Bone marrow (tissue), 2 donors: ENCODE data around the gene IRX1.

ENCODE experiments used
- DNase-seq, 2 donors: peaks; one replicate each; lab custom pipeline; 2025; lab: John Stamatoyannopoulos, UW

Gene IRX1

DNA sequence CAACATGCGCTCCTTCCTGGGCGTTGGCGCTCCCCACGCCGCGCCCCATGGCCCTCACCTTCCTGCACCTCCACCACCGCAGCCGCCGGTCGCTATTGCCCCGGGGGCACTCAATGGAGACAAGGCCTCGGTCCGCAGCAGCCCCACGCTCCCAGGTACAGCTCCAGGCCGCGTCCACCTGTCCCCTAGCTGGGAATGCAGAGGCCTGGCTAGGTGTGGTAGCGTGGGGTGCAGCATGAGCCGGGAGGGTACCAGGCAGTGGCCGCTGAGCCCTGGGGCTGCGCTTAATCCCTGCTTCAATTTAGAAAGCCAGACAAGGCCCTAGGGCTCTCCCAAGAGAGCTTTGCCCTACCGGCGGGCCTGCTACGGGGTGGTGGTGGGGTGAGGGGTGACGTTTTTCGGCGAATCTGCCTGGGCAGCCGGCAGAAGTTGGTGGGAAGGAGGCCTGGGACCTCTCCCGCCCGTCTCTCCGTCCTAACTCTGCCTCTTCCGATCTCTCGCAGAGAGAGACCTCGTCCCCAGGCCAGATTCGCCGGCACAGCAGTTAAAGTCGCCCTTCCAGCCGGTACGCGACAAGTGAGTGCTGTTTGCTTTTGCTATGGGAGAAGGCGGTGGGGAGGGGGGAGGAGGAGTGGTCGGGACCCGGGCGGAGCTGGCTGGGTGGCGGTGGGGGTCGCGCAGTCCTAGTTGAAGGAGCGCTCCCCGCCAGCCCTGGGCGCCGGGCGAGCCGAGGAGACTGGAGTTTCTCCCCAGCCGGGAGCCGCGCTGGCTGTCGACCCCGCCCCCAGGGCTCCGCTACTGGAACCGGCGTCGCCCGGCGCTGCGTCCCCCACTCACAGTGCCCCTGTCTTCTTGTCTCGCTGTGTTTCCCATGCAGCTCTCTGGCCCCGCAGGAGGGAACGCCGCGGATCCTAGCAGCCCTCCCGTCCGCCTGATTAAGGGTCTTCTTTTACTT lies 4.8 kb downstream of the IRX1 start:
- DNase-seq, result no peak

DNA sequence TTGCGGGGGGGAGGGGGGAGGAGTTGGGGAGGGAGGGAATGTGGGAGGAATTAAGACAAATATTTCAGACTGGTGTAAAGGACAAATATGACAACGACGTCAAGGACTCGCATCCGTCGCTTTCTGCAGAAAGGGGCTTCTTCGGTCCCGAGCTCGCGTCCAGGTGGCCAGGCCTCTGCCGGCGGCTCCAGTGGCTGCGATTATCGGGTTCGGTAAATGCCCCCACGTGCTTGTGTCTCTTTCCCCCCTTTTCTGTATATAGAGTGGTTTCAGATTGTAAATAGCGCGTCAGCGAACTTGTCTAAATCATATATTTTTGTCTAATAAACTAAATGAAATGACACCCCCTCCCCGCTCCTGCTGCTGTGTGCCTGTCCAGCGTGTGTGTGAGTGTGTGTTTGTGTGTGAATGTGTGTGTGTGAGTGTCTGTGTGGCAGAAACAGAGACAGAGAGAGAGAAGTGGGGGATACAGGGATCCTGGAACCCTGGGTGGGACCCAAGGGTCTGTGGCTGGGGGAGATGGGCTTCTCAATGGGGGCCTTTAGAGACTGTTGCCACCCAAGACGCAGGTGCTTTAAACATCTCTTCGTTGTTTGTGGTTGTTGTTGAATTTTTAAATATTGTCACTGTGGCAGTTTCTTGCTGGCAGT lies 5.6 kb downstream of the IRX1 start:
- no peak for DNase-seq

DNA sequence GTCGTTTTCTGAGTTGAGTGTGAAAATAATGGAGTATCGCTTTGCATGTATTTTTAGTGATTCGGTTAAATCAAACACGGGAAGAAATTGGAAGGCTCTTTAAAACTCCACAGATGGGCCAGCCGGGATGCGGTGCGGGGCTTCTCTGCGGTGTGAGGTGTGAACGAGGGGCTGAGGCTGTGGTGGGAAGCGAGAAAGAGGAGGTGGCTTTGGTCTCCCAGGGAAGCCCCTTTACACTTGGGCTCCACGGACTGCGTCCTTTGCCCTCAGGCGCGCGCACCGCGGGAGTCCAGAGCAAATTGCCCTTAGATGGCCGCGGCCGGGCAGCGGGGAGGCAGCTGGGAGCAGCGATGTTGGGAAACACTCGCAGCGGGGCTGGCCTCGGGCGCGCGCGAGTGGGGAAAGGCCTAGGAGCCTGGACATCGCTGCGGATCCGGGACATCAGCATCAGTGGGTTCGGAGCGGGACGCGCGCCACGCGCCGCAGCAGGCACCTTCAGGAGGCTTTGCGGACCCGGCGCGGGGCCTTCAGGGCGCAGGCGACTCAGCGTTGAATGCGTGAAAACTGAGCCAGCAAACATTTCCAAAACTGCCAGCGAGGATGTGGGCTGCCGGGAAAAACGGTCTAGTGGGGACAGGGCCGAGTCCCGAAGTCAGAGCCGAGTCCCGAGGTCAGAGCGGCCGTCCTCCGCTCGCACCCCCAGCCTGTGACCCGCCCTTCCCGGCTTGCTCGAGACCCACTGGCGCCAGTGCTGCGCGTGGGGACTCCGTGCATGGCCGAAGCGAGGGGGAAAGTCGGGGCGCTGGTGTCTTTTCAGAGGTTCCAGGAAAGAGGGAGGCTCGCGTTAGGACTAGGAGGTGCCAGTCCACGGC lies 6.5 kb downstream of the IRX1 start:
- no peak for DNase-seq

DNA sequence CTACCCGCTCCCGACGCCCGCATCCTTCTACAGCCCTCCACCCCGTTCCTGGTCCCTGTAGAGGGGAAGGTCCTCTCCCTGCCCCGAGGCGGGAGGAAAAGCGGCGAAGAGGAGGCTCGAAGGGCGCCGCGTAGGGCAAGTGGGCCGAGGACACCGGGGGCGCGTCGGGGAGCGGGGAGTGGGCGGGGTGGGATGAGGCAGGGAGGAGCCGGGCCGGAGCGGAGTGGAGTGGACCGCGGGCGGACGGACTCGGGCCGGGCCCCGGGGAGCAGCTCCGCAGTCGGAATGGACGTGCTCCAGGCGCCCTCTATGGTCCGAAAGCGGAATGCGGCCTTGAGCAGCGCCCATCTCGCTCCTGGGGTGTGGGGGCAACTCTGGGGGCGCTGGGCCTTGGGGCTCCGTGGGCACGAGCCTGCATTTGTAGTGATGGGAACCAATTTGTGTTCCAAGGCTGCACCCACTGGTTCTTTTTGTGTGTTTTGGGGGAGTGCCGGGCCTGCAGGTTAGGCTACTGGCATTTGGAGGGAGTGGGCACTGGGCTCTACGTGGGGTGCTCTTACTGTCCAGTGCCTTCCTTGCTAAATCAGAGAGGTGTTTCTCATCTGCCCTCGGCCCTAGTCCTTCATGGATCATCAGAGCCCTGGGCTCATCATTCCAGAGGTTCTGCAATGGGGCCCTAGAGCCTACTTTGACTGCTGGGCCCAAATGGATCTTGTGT lies 7.3 kb downstream of the IRX1 start:
- DNase-seq, result no peak

DNA sequence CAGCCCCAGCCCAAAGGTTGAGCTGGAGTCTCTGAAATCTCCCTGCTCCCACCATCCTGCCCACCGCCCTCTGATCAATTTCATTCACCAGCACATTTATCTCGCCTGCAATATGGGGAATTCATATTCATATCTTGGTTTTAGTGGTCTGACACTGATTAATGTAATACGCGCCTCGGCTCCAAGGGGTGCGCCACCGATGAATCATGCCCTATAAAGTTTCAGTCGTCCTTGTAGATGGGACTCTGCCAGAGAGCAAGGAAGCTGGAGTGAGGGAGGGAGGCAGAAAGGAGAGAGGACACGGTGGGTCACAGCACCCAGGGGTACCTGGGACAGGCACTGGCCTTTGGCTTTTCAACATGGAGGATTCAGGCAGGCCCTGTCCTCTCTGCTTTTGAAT lies 8.9 kb downstream of the IRX1 start:
- no peak for DNase-seq

DNA sequence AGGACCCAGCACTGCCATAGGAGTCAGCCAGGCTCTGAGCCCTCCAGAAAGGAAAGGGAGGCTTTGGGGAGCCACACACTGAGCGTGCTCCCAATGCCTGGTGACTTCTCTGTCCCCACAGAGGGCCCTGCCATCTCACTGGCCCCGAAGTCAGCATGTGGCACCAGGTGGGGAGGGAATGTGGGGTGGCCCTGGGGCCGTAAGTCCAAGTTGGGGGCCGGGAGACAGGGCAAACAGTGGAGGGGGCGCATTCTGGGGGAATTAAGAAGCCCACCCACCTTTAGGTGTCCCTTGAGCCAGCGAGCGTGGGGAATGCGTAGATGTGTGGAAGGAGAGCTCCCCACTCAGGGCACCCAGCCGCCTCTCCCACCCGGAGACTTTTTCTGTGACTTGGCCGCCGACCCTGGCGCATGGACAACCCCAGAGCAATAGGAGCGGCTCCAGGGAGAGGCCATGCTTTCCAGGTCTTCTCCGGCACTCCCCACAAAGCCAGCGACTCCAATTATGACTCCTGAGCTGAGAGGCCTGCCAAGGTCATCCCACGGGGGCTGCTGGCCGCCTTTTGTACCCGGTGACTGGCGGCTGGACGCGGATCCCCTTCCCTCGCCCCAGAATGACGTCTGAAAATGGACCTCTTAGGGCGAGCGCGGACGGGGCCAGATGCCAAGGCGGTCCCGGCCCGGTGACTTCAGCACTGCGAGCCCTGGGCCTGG lies 9.8 kb downstream of the IRX1 start:
- no peak for DNase-seq

DNA sequence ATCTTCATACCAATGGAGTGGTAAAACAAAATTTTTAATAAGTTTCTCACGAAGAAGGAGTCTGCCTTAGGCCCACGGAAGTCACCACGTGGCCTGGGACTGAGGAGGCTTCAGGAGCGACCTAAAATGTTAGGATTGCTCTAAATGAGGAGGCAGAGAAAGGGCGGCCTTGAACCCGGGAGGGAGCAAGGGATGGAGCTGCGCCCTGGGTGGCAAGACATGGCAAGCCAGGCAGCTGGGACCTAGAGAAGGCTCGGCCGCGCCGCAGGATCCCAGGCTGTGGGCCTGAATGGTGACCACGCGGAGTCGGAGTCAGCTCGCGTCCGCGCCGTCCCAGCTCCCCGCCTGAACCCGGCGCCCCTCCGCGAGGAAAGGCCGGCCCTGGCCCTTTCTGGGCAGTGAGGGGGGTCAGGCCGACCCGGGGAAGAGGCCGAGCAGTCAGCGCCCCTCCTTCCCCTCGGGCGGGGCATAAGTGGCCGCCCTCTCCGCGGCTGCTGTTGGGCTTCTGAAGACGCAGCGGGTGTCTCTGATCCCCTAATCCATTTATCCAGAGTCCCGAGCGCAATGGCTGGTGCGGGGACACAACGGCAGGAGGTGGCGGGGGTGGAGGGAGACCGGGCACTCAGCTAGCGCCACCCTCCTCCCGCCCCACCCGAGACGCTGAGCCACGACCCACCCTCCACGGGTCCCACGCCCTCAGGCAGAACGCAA lies 10.6 kb downstream of the IRX1 start:
- no peak for DNase-seq

DNA sequence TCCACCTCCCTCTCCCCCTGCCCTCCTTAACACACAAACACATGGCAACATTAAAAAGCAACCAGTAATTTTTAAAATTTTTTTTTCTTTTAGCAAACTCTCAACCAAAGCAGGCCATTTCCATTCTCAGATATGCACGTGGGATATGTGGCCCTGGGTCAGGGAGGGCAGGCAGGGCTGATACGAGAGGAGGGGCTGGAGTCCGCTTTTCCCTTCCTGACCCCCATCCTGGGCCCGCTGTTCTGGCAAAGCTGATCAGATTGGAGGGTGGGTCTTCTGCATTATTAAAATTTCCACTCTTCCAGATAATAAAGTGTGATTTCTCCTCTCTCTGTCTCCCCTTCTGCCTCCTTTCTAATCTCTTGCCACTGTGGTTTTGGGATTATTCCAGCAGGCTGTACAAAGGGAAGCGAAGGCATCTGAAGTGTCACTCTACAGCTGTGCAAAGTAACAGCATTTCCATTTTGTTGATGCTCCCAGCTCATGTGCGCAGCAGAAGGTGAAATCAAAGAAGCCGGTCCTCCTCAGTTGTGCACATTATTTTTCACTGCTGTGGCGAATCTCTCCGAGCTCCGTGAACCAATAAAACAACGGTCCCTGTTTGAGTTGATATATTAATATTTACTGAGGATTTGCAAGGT lies 12.0 kb downstream of the IRX1 start:
- no peak for DNase-seq

DNA sequence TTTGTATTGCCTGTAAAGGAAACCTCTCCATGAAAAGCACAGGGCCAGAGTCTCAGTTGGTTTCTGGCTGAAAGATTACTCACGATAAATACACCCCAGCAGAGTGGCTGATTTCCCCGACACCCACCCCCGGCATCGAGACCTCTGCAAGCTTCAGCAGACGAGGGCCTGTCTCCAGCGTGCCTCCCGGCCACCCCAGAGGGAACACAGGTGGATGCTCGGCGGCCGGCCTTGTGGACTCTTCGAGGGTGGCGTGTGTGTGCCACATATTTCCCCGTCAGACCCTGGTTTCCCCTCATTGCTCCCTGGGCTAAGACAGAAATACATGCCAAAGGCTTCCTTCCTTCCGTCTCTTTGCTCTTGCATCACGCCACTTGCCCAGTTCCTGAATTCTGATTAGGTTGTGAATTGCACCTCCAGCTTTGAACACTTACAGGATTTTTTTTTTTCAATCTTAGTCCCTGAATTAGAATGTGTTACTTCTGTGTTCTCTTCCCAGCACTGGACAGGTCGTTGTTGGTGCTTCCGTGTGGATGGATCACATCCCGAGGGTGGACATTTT lies 13.6 kb downstream of the IRX1 start:
- DNase-seq, result no peak

DNA sequence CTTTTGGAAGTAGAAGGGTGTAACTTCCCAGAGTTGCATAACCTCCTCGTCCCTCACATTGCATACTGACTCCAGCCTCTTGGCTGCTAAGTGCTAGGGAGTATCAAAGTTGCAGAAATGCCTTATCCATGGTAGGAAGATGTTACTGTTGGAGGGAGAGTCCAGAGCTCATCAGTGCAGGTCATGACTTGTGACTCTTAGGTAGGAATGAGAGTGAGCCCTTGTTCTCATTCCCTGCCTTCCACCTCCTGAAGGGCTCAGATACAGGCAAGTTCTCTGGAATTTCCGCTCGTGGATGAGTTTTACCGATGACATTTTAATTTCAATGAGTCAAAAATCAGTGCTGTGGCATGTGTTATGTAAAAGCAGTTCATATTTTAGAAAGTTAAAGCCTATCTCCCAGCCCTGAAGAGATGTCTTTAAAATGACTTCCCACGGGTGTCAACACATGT lies 17.0 kb downstream of the IRX1 start:
- DNase-seq, result no peak

DNA sequence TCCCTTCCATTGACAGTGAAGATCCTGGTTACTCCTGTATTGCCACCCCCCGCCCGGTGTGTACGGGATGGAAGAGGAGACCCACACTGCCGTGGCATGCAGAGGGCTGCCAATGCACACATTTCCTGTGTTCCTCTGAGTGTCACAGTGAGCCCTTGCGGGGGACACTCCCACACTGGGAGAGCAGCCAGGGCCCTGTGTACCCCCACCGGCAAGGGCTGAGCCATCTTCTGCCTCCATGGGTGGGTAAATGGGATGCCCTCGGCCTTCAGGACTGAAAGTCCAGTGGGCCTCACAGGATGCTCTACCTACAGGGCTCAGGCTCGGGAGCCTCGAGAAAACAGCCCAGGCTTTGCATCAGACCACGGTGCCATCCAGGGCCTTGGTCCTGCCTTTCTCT lies 18.1 kb downstream of the IRX1 start:
- DNase-seq, result no peak

DNA sequence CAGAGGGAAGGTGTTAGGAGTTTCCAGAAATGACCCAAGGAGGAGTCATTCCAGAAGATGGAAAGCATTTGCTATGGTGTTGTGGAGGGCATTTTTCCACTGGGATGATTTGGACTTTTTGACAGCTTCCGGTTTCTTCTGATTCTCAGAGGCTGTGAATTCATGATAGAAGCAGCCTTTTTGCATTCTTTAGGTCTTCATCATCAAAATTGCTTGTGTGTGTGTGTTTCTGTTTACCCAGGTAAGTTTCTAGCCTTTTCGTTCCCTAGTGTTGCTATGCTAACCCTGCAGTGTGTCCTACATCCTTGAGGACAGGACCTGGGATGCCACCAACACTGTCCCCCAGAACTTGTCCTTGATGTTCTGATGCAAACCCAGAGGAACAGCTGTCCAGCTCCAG lies 19.6 kb downstream of the IRX1 start:
- DNase-seq, result no peak

DNA sequence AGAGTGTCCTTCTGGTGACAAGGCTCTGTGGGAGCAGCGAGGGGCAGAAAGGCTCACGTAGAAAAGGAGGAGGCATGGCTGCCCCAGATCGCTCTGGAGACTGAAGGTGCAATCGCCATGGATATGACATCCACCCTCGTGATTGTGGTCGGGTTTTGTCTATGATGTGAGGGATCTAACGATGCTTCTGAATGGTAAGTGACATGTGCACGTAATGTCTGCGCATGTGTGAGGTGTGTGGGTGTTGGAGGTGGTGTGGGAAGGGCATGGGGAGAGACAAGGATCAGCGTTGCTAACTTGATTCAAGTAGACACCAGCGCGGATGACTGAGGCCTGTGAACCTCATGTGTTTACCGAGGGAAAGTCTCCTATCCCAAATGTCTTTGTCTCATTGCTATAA lies 20.2 kb downstream of the IRX1 start:
- DNase-seq, result no peak

DNA sequence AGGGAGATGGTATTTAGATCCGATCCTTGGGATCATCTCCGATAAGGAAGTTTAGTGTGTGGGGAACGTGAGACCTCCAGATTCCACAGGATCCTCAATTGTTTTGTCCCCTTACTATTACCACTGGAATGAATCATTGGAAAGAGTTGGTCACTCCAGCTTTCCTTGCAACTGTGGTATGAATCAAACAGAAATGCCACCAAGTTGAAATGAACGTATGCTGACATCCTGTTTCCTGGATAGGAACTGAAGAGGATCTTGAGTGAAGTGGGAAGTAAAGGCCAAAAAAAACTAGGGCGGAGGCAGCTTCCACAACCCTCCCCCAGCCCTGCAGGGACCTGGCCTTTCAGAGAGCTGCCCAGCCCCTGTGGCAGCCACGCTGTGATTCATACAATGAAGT lies 23.9 kb downstream of the IRX1 start:
- no peak for DNase-seq

DNA sequence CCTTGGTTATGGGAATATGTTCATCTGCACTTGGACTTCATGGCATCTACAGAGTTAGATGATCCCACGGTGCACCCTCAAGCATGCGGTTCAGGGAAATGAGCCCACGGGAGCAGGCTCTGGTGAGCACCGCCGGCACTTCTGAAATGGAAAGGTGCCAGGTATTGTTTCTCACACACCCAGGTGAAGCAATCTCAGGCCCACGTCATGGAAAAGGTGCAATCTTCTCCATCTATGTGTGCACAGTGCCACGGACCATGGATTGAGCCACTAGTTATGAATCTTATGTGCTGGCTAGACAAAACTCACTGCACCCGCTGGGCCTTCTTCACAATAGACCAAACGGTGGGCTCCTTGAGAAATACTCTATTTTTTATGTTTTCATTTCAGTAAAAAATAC lies 27.3 kb downstream of the IRX1 start:
- DNase-seq, result no peak

DNA sequence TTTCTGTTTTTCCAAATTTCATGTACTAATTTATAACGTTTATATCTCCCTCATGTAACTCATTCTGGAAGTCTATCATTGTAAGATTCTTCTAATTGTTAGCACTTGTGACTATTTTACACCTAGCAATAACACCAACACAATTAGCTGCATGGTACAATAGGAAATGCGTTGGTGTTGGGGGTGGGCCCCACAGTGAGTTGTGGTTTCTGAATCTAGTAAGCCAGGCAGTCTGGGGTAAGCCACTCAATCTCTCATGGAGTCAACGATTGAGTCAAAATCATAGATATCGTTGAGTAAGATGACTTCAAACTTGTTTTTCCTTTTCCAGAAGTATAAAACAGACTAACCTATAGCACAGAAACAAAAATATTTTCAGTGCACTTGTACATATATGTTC lies 30.0 kb downstream of the IRX1 start:
- DNase-seq, result no peak

DNA sequence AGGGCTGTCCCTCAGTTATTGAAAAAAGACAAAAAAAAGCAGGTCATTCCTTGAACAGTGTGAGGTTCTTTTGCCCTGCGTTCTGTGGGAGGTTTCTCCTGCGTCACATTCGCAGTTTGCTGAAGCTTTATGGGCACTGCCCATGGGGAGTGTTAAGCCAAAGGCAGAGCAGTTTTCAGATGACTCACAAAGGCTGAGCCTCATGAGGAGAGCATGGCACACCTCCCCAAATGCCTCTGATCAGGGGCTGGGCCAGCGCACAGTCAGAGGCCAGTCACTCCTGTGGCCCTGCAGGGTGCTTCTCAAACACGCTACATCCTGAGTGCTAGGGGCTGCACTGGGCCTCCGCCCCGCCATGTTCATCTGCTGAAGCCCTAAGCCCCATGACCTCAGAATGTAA lies 38.4 kb downstream of the IRX1 start:
- DNase-seq, result no peak

DNA sequence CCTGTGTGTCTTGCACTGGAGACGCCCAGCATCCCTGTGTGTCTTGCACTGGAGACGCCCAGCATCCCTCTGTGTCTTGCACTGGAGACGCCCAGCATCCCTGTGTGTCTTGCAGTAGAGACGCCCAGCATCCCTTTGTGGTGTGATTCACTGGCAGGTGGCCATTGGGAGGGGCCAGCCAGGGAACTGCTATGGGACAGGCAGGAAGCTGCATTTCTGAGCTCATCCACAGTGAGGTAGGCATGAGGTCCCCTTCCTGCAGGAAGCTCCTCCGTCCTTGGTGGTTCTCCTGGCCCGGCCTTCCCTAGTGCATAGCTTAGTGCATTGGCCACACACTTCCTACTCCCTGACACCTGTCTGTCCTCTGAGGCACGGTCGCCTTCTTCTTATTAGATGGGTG lies 43.5 kb downstream of the IRX1 start:
- DNase-seq, result no peak

DNA sequence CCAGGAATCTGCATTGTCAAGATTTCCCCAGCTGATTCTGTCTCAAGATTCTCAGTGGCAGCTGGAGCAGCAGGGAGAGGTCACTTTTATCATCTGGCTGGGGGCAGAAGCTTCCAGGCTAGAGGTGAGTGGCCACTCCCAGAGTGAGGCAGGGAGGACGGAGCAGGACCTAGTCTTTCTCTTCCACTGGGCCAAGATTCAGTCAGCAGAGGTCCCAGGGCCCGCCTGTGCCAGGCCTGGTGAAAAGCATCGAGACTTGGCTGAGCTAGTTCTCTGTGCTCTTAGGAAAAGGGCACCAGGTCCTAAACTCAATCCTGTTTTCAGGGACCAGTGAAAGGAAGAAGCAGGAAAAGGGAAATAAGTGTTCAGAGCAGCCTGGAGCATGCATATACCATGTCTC lies 46.6 kb downstream of the IRX1 start:
- DNase-seq, result no peak

DNA sequence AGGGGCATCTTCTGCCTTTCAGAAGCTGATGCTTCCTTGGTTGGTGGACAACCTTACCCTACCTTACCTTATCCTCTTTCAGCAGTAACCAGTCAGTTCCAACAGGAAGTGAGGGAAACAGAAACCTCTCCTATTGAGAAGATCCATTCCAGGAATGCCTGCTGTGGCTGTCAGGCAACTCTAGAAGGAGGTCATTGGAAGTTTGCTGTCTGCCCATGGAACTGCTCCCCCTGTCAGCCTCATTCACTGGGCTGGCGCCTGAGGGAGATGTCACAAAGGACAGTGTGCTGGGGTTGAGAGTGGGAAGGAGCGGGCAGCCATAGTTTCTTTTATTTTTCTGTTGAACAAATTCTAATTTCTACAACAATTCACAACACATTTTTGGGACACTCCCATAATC lies 54.7 kb downstream of the IRX1 start:
- DNase-seq, result no peak
